ENCODE measurements around the gene ABLIM1. TPM values are rescaled to one million over a fixed set of nuclear protein-coding genes. Genes with fewer than 3 reads are reported as not detected.

Gene ABLIM1
- total RNA-seq, 4 donors from 2014 or later: 156 to 278 (median 213) TPM

DNA sequence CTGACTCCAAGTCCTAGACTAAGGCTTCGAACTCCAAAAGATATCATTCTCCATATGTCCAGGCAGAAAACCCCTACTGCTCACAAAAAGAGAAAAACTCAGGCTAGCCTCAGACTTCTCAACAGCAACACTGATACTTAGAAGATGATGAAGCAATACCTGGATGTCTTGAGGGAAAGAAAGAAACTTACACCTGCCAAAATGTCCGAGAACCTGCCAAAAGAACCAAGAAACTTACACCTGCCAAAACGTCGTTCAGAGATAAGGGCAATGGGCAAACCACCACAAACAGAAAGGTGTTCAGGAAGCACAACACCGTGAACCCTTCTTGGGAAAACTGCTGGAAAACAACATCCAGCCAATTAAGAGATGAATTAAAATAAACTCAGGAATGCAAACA lies 15.3 kb downstream of the ABLIM1 start:
- Histone ChIP-seq H3K27me3 (no peaks in the 10 kb centered on the region), H3K27ac (no peak overlapping the region), H3K36me3 (no peaks in the 10 kb centered on the region), H3K9me3 (no peaks in the 10 kb centered on the region), H3K4me3 (no peak overlapping the region), H3K4me1 (peaks cover 13% of the 10 kb centered on the region)
- TF ChIP-seq, protein P1, sequence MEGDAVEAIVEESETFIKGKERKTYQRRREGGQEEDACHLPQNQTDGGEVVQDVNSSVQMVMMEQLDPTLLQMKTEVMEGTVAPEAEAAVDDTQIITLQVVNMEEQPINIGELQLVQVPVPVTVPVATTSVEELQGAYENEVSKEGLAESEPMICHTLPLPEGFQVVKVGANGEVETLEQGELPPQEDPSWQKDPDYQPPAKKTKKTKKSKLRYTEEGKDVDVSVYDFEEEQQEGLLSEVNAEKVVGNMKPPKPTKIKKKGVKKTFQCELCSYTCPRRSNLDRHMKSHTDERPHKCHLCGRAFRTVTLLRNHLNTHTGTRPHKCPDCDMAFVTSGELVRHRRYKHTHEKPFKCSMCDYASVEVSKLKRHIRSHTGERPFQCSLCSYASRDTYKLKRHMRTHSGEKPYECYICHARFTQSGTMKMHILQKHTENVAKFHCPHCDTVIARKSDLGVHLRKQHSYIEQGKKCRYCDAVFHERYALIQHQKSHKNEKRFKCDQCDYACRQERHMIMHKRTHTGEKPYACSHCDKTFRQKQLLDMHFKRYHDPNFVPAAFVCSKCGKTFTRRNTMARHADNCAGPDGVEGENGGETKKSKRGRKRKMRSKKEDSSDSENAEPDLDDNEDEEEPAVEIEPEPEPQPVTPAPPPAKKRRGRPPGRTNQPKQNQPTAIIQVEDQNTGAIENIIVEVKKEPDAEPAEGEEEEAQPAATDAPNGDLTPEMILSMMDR (IDR thresholded peaks at IDR 0.05): no peak
- no peak for TF ChIP-seq EP300 (IDR thresholded peaks at IDR 0.05)
- no peak for TF ChIP-seq POLR2A (IDR thresholded peaks at IDR 0.05)
- TF ChIP-seq POLR2AphosphoS5 (IDR thresholded peaks at IDR 0.05): no peak
- 32% methylated on average over 5 of the region's 5 CpGs for WGBS
- DNase-seq (ENCODE audit: low spot score in 2 of 2): no peak

- 60% methylated on average over 8 of the region's 8 CpGs for WGBS
- Histone ChIP-seq H3K27me3 (no peaks in the 10 kb centered on the region), H3K36me3 (no peaks in the 10 kb centered on the region), H3K4me1 (peaks cover 25% of the 10 kb centered on the region), H3K9me3 (no peaks in the 10 kb centered on the region), H3K27ac (no peak overlapping the region), H3K4me3 (no peak overlapping the region)
- no peak for DNase-seq (ENCODE audit: low spot score in 2 of 2)
- TF ChIP-seq POLR2A (IDR thresholded peaks at IDR 0.05) (no peak), POLR2AphosphoS5 (IDR thresholded peaks at IDR 0.05) (no peak), EP300 (IDR thresholded peaks at IDR 0.05) (no peak)
- TF ChIP-seq, protein P1 (IDR thresholded peaks at IDR 0.05): no peak
Observed at GRCh38 chr10:114638821-114639625, 19.1 kb downstream of the ABLIM1 start.

GRCh38 chr10:114635797-114636550 lies 22.1 kb downstream of the ABLIM1 start:
- Histone ChIP-seq H3K27me3 (no peaks in the 10 kb centered on the region), H3K4me3 (no peak overlapping the region), H3K36me3 (no peaks in the 10 kb centered on the region), H3K9me3 (no peaks in the 10 kb centered on the region), H3K27ac (no peak overlapping the region), H3K4me1 (peaks cover 47% of the 10 kb centered on the region)
- WGBS: 72% methylated on average over 6 of the region's 6 CpGs
- no peak for DNase-seq (ENCODE audit: low spot score in 2 of 2)
- TF ChIP-seq, protein P1 (IDR thresholded peaks at IDR 0.05): no peak
- TF ChIP-seq POLR2A (IDR thresholded peaks at IDR 0.05) (no peak), POLR2AphosphoS5 (IDR thresholded peaks at IDR 0.05) (no peak), EP300 (IDR thresholded peaks at IDR 0.05) (no peak)

DNA sequence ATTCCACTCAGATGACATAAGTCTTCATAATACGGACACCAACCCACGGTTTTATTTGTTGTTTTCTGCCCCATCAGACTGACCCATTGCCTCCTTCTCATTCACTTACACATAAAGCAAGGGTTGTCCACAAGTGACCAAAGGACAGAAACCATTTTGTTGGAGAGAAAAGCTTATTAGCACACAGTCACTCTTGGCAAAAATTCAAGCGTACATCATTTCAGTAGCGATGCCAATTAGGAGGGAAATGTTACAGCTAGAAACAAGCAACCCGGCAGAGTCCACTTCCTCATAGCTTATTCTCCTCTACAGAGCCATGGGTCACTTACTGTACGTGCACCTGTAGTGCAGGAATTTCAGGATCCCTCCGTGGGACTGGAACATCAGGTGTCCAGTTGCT lies 23.0 kb downstream of the ABLIM1 start:
- no peaks in the 10 kb centered on the region for H3K9me3 ChIP-seq
- H3K27ac ChIP-seq: peak overlapping the region; percentile 60
- H3K36me3 ChIP-seq: no peaks in the 10 kb centered on the region
- peaks cover 50% of the 10 kb centered on the region for H3K4me1 ChIP-seq
- H3K27me3 ChIP-seq: no peaks in the 10 kb centered on the region
- peak overlapping the region; percentile 7 for H3K4me3 ChIP-seq
- WGBS: 23% methylated on average over 7 of the region's 7 CpGs
- TF ChIP-seq POLR2AphosphoS5 (IDR thresholded peaks at IDR 0.05): no peak
- no peak for TF ChIP-seq POLR2A (IDR thresholded peaks at IDR 0.05)
- TF ChIP-seq EP300 (IDR thresholded peaks at IDR 0.05): no peak
- TF ChIP-seq, protein P1 (IDR thresholded peaks at IDR 0.05): no peak
- DNase-seq (ENCODE audit: low spot score in 2 of 2): no peak

DNA sequence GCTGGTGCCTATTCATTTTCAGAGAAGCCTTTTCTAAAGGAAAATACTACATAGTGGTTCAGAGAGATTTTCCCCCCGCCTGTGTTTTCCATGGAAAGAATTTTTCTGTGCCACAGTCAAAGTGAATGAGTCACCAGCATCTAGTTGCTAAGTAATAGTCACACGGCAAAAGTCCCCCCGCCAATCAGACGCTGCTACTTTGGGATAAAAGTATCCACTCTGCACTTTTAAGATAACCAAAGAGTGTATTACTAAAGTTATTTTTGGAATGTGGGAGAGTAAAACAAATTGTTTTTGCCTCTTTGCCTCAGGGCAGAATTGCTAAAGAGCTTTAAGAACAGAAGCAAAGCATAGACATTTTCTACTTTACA lies 23.5 kb downstream of the ABLIM1 start:
- H3K27me3 ChIP-seq: no peaks in the 10 kb centered on the region
- H3K27ac ChIP-seq: peak overlapping the region; percentile 60
- DNase-seq (ENCODE audit: low spot score in 2 of 2): peak in 1 of 2 donors; percentile 86
- 13% methylated on average over 4 of the region's 4 CpGs for WGBS
- H3K4me1 ChIP-seq: peaks cover 50% of the 10 kb centered on the region
- no peak for TF ChIP-seq EP300 (IDR thresholded peaks at IDR 0.05)
- peak in 1 of 3 donors; percentile 48 for TF ChIP-seq POLR2AphosphoS5 (IDR thresholded peaks at IDR 0.05)
- peak overlapping the region; percentile 7 for H3K4me3 ChIP-seq
- H3K36me3 ChIP-seq: no peaks in the 10 kb centered on the region
- no peaks in the 10 kb centered on the region for H3K9me3 ChIP-seq

Measured in suprapubic skin (tissue), 4 donors.